K562 (cell line): ENCODE data around the gene IFIT2. TPM values are rescaled to one million over a fixed set of nuclear protein-coding genes. Genes with fewer than 3 reads are reported as not detected.

Experiments
- ARNT ChIP-seq, 2 experiments: fragments of 450-650 bp; IDR thresholded peaks; 2 replicates each; pipeline ENCODE4 v1.6.1; 2016; ENCODE audit warnings: mild to moderate bottlenecking in 1 of 2
- BRCA1 ChIP-seq, 2 experiments: fragments of 450-650 bp in 1 of 2; sonication (generic) in 1 of 2; formaldehyde crosslinking in 1 of 2; IDR thresholded peaks; 2 replicates each; pipeline versions ENCODE4 v1.5.0 to v1.6.1; 2017 to 2020; ENCODE audit warnings: mild to moderate bottlenecking in 1 of 2, missing genetic modification reagents in 1 of 2
- CBFA2T3 ChIP-seq: fragments of 450-650 bp; IDR thresholded peaks from 2 replicates; pipeline ENCODE4 v1.6.1; 2017
- CBFB ChIP-seq: sonication (generic); formaldehyde crosslinking; IDR thresholded peaks from 2 replicates; pipeline ENCODE4 v1.4.0; 2020; ENCODE audit warnings: mild to moderate bottlenecking, missing genetic modification reagents
- E4F1 ChIP-seq: fragments of 250-450 bp; sonication (Bioruptor Pico); IDR thresholded peaks from 2 replicates; pipeline ENCODE4 v1.5.0; 2021; ENCODE audit warnings: mild to moderate bottlenecking, borderline replicate concordance
- FOXA3 ChIP-seq, 2 experiments: fragments of 450-650 bp in 1 of 2; sonication (generic) in 1 of 2; formaldehyde crosslinking; IDR thresholded peaks in 1 of 2; conservative IDR thresholded peaks in 1 of 2; 2 replicates each; pipeline versions ENCODE4 v1.4.0 to v1.8.0; 2020 to 2022; ENCODE audit warnings: mild to moderate bottlenecking in 2 of 2, missing genetic modification reagents in 1 of 2
- HSF4 ChIP-seq: fragments of 250-450 bp; sonication (Bioruptor Pico); IDR thresholded peaks from 2 replicates; pipeline ENCODE4 v2.1.2; 2022; ENCODE audit warnings: mild to moderate bottlenecking, moderate library complexity, borderline replicate concordance
- KHSRP ChIP-seq: fragments of 450-650 bp; IDR thresholded peaks from 2 replicates; pipeline ENCODE4 v1.6.1; 2017
- KLF6 ChIP-seq: fragments of 250-450 bp; sonication (Bioruptor Pico); IDR thresholded peaks from 2 replicates; pipeline ENCODE4 v1.4.0; 2020; ENCODE audit warnings: mild to moderate bottlenecking, moderate library complexity, borderline replicate concordance
- MAFG ChIP-seq: fragments of 450-650 bp; conservative IDR thresholded peaks from 2 replicates; pipeline ENCODE4 v1.6.1; 2016; ENCODE audit warnings: missing genetic modification characterization, missing compliant biosample characterization
- MBD1 ChIP-seq: fragments of 250-450 bp; sonication (Bioruptor Pico); IDR thresholded peaks from 2 replicates; pipeline ENCODE4 v1.8.0; 2022; ENCODE audit warnings: inconsistent platforms
- NR2C2 ChIP-seq, 2 experiments: fragments of 200-800 bp in 1 of 2; sonication (Bioruptor generic) in 1 of 2; sonication (generic) in 1 of 2; formaldehyde crosslinking in 1 of 2; IDR thresholded peaks; 2 replicates each; pipeline versions ENCODE4 v1.6.1 to v1.8.0; 2016 to 2022; ENCODE audit warnings: mild to moderate bottlenecking in 1 of 2, missing compliant biosample characterization in 1 of 2, missing genetic modification characterization in 1 of 2, missing genetic modification reagents in 1 of 2
- POLR2A ChIP-seq: fragments of 450-650 bp; conservative IDR thresholded peaks from 2 replicates; pipeline ENCODE4 v1.6.1; 2016
- RBBP5 ChIP-seq: fragments of 200-600 bp; sonication (generic); IDR thresholded peaks from 2 replicates; pipeline ENCODE4 v1.6.1; 2012; ENCODE audit warnings: borderline replicate concordance, mild to moderate bottlenecking, low read length, control low read depth, inconsistent platforms; ENCODE audit not compliant: insufficient read depth, poor library complexity, severe bottlenecking
- STAT6 ChIP-seq: sonication (generic); formaldehyde crosslinking; IDR thresholded peaks from 2 replicates; pipeline ENCODE4 v1.8.1; 2023; ENCODE audit warnings: mild to moderate bottlenecking, missing genetic modification reagents
- ZFP1 ChIP-seq: fragments of 450-650 bp; formaldehyde crosslinking; IDR thresholded peaks from 2 replicates; pipeline ENCODE4 v1.4.0; 2020; ENCODE audit warnings: mild to moderate bottlenecking, mixed read lengths
- ZNF174 ChIP-seq: fragments of 250-450 bp; sonication (Bioruptor Pico); IDR thresholded peaks from 2 replicates; pipeline ENCODE4 v1.4.0; 2020; ENCODE audit warnings: mild to moderate bottlenecking
- polyA plus RNA-seq, 8 experiments: library from polyadenylated mRNA; depleted of rRNA in 4 of 8; stranded (reverse) in 5 of 8; unstranded in 3 of 8; fragments of >200 nt; fragmentation: Nextera tagmentation in 2 of 8; fragmentation: Illumina TruSeq in 1 of 8; extraction: Ambion mirVana in 2 of 8; extraction: Trizol in 1 of 8; gene quantifications; 2 replicates each; pipeline versions ENCODE4 v1.2.1 to v1.2.3, GENCODE V29; 2011 to 2014; ENCODE audit warnings: inconsistent platforms in 1 of 8, missing spikeins in 1 of 8
- total RNA-seq, 7 experiments: library from RNA; depleted of rRNA in 6 of 7; stranded (reverse); fragments of >200 nt in 6 of 7; fragmentation: Illumina TruSeq in 2 of 7; extraction: Trizol in 2 of 7; gene quantifications; 2 replicates each; pipeline versions ENCODE4 v1.2.1 to v1.2.3, GENCODE V29; 2011 to 2021; ENCODE audit warnings: low replicate concordance in 1 of 7
- TF ChIP-seq, protein P1 (sequence below), 2 experiments: IDR thresholded peaks in 1 of 2; conservative IDR thresholded peaks in 1 of 2; 2 replicates each; pipeline ENCODE4 v1.6.1; 2016; ENCODE audit warnings: low read depth in 2 of 2, mild to moderate bottlenecking in 1 of 2, missing compliant biosample characterization in 1 of 2, missing genetic modification characterization in 1 of 2, moderate library complexity in 1 of 2

IFIT2 gene
- total and polyA plus RNA-seq, 9 of the 15 experiments (the other 6 are each of a cell fraction or from before 2014, with no cell fraction given): 0.03 to 0.25 (median 0.10) TPM; not detected in 1

DNA sequence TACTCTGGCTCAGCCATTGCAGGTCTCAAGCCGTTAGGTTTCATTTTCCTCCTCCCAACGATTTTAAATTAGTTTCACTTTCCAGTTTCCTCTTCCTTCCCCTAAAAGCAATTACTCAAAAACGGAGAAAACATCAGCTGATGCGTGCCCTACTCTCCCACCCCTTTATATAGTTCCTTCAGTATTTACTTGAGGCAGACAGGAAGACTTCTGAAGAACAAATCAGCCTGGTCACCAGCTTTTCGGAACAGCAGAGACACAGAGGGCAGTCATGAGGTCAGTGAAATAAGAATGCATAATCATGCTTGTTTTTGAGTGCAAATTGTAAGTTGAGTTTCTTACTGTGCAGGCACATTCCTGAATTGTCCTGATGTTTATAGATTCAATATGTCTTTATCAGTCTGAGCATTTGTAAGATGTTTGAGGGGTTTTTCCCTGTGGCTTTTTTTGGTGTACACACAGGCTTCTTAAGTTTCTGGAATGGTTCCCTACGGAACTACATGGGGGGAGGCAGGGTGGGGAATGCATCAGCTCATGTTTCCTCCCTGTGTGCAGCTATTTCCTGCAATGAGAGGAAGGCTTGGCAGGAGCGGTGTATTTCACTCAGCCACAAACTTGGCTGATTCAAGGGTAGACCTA, 26.1 kb downstream of the IFIT2 start, which contains the start of gene IFIT3 (continued):
- no peak for TF ChIP-seq ARNT (IDR thresholded peaks at IDR 0.05)
- TF ChIP-seq, protein P1, sequence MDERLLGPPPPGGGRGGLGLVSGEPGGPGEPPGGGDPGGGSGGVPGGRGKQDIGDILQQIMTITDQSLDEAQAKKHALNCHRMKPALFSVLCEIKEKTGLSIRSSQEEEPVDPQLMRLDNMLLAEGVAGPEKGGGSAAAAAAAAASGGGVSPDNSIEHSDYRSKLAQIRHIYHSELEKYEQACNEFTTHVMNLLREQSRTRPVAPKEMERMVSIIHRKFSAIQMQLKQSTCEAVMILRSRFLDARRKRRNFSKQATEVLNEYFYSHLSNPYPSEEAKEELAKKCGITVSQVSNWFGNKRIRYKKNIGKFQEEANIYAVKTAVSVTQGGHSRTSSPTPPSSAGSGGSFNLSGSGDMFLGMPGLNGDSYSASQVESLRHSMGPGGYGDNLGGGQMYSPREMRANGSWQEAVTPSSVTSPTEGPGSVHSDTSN (CRISPR knock-in tag; IDR thresholded peaks at IDR 0.05; ENCODE audit: low read depth): no peak
- TF ChIP-seq, protein P1 (tag; conservative IDR thresholded peaks at IDR 0.05; ENCODE audit: low read depth): peak; percentile 81
- no peak for TF ChIP-seq ZFP1 (CRISPR knock-in tag)
- no peak for TF ChIP-seq STAT6 (CRISPR knock-in tag)
- TF ChIP-seq RBBP5: no peak
- no peak for TF ChIP-seq CBFB (CRISPR knock-in tag)
- no peak for TF ChIP-seq KLF6
- TF ChIP-seq MBD1 (CRISPR knock-in tag): no peak
- no peak for TF ChIP-seq HSF4 (CRISPR knock-in tag)
- no peak for TF ChIP-seq FOXA3 (CRISPR knock-in tag; conservative IDR thresholded peaks at IDR 0.05 in 1 of 2, IDR thresholded peaks at IDR 0.05 in 1 of 2)
- TF ChIP-seq CBFA2T3: 0 out of 2 replicates have a peak, but pooled peaks have one; percentile 3
- TF ChIP-seq KHSRP: no peak
- TF ChIP-seq E4F1 (CRISPR knock-in tag): no peak
- peak; percentile 69 for TF ChIP-seq POLR2A
- TF ChIP-seq BRCA1 (IDR thresholded peaks at IDR 0.05): no peak
- TF ChIP-seq BRCA1 (CRISPR knock-in tag; IDR thresholded peaks at IDR 0.05): no peak
- TF ChIP-seq MAFG: peak; percentile 75
- TF ChIP-seq NR2C2 (CRISPR knock-in tag; IDR thresholded peaks at IDR 0.05): no peak
- TF ChIP-seq NR2C2 (tag; IDR thresholded peaks at IDR 0.05): peak; percentile 57
- no peak for TF ChIP-seq ZNF174 (CRISPR knock-in tag)
